Vagina (tissue), 2 donors: Measurements from ENCODE around the gene STARD13. TPM values are rescaled to one million over a fixed set of nuclear protein-coding genes. Genes with fewer than 3 reads are reported as not detected.

ENCODE experiments used
- DNase-seq, 2 donors: peaks; one replicate each; pipeline ENCODE4 v3.0.0-alpha.2; 2017; ENCODE audit errors: extremely low spot score in 2 of 2
- H3K27ac ChIP-seq: fragments of 200-600 bp; sonication (generic); one replicate; pipeline ENCODE4 v1.5.1; 2019
- H3K27me3 ChIP-seq: fragments of 200-600 bp; sonication (generic); one replicate; pipeline ENCODE4 v1.5.1; 2019
- H3K36me3 ChIP-seq, 2 donors: fragments of 200-600 bp; sonication (generic); one replicate each; pipeline ENCODE4 v1.5.1; 2017 to 2019
- H3K4me1 ChIP-seq: fragments of 200-600 bp; sonication (generic); one replicate; pipeline ENCODE4 v1.5.1; 2019
- H3K4me3 ChIP-seq, 2 donors: fragments of 200-600 bp; sonication (generic); 1 replicate in 1 of 2; 2 replicates in 1 of 2; pipeline ENCODE4 v1.5.1; 2016 to 2019
- H3K9me3 ChIP-seq: fragments of 200-600 bp; sonication (generic); one replicate; pipeline ENCODE4 v1.5.1; 2019
- CTCF ChIP-seq, 3 experiments: fragments of 450-650 bp in 2 of 3; fragments of 200-600 bp in 1 of 3; sonication (generic) in 1 of 3; IDR thresholded peaks; one replicate each; pipeline ENCODE4 v1.5.1; 2017 to 2019; ENCODE audit warnings: antibody characterized with exemption in 3 of 3, mild to moderate bottlenecking in 2 of 3, moderate library complexity in 2 of 3
- POLR2A ChIP-seq, 2 donors: fragments of 450-650 bp; IDR thresholded peaks; one replicate each; pipeline ENCODE4 v1.6.1; 2017; ENCODE audit warnings: antibody characterized with exemption in 2 of 2, mild to moderate bottlenecking in 2 of 2, moderate library complexity in 2 of 2
- POLR2AphosphoS5 ChIP-seq, 2 donors: sonication (generic); formaldehyde crosslinking; IDR thresholded peaks; one replicate each; pipeline ENCODE4 v1.9.0; 2017; ENCODE audit warnings: antibody characterized with exemption in 2 of 2, mild to moderate bottlenecking in 2 of 2, low read depth in 1 of 2; ENCODE audit not compliant: insufficient read depth in 1 of 2
- intact Hi-C: fragments of 100-400 bp; cut with DNase I; formaldehyde crosslinking; loops from one replicate; pipeline ENCODE4 v1.15.1; 2023
- total RNA-seq: library from RNA; depleted of rRNA; stranded (reverse); fragments of >200 nt; gene quantifications from one replicate; pipeline ENCODE4 v1.2.3, GENCODE V29; 2016

STARD13 gene
- total RNA-seq, 1 donor from 2014 or later, result 33.1 TPM

GRCh38 chr13:33195693-33196464 lies 89.7 kb downstream of the STARD13 start:
- intact Hi-C loops, result no loop called here
- DNase-seq, result no peak
- Histone ChIP-seq H3K27me3 (no peaks in the 10 kb centered on the region), H3K36me3 (no peaks in the 10 kb centered on the region), H3K4me1 (peaks cover 78% of the 10 kb centered on the region), H3K27ac (peak overlapping the region; percentile 53), H3K9me3 (no peaks in the 10 kb centered on the region), H3K4me3 (no peak overlapping the region)
- no peak for TF ChIP-seq POLR2A (IDR thresholded peaks at IDR 0.05)
- no peak for TF ChIP-seq CTCF (IDR thresholded peaks at IDR 0.05)
- TF ChIP-seq POLR2AphosphoS5 (IDR thresholded peaks at IDR 0.05; ENCODE audit: insufficient read depth in 1 of 2, low read depth in 1 of 2), result no peak

- H3K27me3 ChIP-seq, result no peaks in the 10 kb centered on the region
- no peak overlapping the region for H3K4me3 ChIP-seq
- no peak for DNase-seq
- intact Hi-C loops, result no loop called here
- no peaks in the 10 kb centered on the region for H3K9me3 ChIP-seq
- H3K36me3 ChIP-seq, result no peaks in the 10 kb centered on the region
- TF ChIP-seq POLR2AphosphoS5 (IDR thresholded peaks at IDR 0.05; ENCODE audit: insufficient read depth in 1 of 2, low read depth in 1 of 2) (no peak), CTCF (IDR thresholded peaks at IDR 0.05) (no peak), POLR2A (IDR thresholded peaks at IDR 0.05) (no peak)
- peak overlapping the region; percentile 53 for H3K27ac ChIP-seq
- peaks cover 80% of the 10 kb centered on the region for H3K4me1 ChIP-seq
Measured at GRCh38 chr13:33194820-33195692, 90.5 kb downstream of the STARD13 start.

- intact Hi-C loops, result no loop called here
- no peak overlapping the region for H3K4me3 ChIP-seq
- no peaks in the 10 kb centered on the region for H3K9me3 ChIP-seq
- H3K36me3 ChIP-seq, result no peaks in the 10 kb centered on the region
- H3K27me3 ChIP-seq, result no peaks in the 10 kb centered on the region
- H3K27ac ChIP-seq, result peak overlapping the region; percentile 53
- no peak for TF ChIP-seq POLR2A (IDR thresholded peaks at IDR 0.05)
- TF ChIP-seq CTCF (IDR thresholded peaks at IDR 0.05), result no peak
- no peak for TF ChIP-seq POLR2AphosphoS5 (IDR thresholded peaks at IDR 0.05; ENCODE audit: insufficient read depth in 1 of 2, low read depth in 1 of 2)
- DNase-seq, result no peak
- H3K4me1 ChIP-seq, result peaks cover 82% of the 10 kb centered on the region
Measured at GRCh38 chr13:33193428-33193974, 92.1 kb downstream of the STARD13 start.

GRCh38 chr13:33191425-33192210 lies 93.9 kb downstream of the STARD13 start:
- H3K4me1 ChIP-seq, result peaks cover 77% of the 10 kb centered on the region

More at GRCh38 chr13:33191425-33192210, 93.9 kb downstream of the STARD13 start:
- H3K4me3 ChIP-seq, result no peak overlapping the region
- TF ChIP-seq POLR2AphosphoS5 (IDR thresholded peaks at IDR 0.05; ENCODE audit: insufficient read depth in 1 of 2, low read depth in 1 of 2), result no peak
- TF ChIP-seq CTCF (IDR thresholded peaks at IDR 0.05), result no peak
- no peak for TF ChIP-seq POLR2A (IDR thresholded peaks at IDR 0.05)
- intact Hi-C loops, result no loop called here
- H3K9me3 ChIP-seq, result no peaks in the 10 kb centered on the region
- no peak for DNase-seq
- no peaks in the 10 kb centered on the region for H3K36me3 ChIP-seq
- H3K27ac ChIP-seq, result peak overlapping the region; percentile 40
- H3K27me3 ChIP-seq, result no peaks in the 10 kb centered on the region
